Non-pigmented ciliary epithelial cell (primary cell): ENCODE data around the gene TTLL6.
"Not testable (repeated sequence)": the region's sequence is repeated elsewhere in the genome, so short reads cannot be mapped to it uniquely, and the experiment has no call there.

ENCODE experiments used
- DNase-seq: peaks from one replicate; pipeline ENCODE4 v3.0.0-alpha.2; 2010; ENCODE audit warnings: low read depth

Gene TTLL6

DNA sequence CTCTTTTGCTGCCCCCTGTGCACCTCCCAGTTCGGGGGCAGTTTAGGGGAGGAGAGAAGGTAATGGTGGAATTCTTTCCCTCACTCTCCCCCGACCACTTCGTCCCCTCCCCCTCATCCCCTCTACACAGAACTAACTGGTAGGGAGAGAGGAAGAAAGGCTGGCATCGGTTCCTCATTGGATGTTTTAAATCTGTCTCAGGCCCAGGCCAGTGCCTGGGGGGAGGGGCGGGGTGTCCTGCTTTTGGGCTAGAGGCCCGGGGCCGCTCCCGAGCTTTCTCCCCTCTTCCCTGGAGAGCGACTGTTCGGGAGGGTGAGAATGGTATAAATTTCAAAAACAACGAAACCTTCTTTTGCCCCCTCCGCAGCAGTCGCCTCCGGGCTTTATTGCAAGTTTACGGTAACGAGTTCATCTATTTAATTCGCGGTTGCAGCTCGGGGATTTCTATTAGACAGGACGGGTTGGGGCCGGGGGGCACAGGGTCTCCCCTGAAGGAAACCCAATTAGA, 94.1 kb downstream of the TTLL6 start, which contains the start of gene PRAC2:
TSS of gene PRAC2 (plus strand) at position 271 of the 508 bp plus-strand sequence. CDS start 1,226 bp downstream, outside the sequence.
- DNase-seq: no peak

DNA sequence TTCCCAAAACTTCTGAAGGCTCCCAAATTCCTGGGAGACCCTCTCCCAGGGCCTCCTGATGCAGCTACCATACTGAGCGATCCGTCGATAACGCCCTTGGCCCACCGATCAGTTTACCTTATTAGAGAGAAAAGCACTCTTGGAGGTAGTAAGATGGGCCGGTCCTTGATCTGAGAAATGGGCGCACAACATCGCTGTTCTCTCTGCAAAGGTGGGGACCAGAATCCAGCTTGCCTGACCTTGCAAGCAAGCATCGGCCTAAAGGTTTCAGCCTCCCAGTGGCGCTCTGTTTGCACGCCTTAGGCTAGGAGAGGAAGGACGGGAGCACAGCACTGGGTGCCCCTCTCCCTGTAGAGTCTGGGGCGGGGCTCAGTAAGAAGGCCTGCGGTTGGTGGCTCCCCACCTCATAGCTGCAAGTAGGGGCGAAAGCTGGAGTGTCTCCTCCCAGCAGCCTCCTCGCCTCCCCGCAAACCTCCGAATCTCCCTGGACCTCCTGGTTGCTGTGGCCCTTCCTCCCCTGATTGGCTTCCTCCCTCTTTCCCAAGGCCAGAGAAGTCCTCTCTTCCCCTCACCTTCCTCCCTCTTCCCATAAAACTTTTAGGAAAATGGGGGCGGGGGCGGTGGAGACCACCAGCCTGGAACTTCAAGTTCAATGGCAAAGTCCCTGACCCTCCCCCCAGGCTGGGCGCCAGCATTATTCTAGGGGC, 94.7 kb downstream of the TTLL6 start, which contains the start of gene PRAC1:
TSS of gene PRAC1 (minus strand) at position 318 of the 707 bp plus-strand sequence. CDS start at position 192, 126 bp downstream.
- no peak for DNase-seq

DNA sequence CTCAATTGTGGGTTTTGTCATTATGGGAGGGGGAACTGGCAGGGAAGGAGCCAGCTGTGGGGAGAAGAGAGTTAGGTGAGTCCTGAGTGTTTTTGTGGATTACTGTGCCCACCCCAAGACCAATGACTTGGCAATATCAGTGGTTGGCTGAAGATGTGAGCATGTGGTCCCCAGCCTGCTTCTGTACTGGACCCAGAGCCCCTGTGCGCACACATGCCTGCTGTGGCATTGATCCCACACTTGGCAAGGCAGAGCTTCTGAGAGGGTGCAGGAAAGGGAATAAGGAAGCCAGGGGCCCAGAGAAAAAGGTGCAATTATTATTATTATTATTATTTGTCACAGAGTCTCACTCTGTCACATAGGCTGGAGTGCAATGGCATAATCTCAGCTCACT, 96.0 kb downstream of the TTLL6 start:
- DNase-seq: no peak

DNA sequence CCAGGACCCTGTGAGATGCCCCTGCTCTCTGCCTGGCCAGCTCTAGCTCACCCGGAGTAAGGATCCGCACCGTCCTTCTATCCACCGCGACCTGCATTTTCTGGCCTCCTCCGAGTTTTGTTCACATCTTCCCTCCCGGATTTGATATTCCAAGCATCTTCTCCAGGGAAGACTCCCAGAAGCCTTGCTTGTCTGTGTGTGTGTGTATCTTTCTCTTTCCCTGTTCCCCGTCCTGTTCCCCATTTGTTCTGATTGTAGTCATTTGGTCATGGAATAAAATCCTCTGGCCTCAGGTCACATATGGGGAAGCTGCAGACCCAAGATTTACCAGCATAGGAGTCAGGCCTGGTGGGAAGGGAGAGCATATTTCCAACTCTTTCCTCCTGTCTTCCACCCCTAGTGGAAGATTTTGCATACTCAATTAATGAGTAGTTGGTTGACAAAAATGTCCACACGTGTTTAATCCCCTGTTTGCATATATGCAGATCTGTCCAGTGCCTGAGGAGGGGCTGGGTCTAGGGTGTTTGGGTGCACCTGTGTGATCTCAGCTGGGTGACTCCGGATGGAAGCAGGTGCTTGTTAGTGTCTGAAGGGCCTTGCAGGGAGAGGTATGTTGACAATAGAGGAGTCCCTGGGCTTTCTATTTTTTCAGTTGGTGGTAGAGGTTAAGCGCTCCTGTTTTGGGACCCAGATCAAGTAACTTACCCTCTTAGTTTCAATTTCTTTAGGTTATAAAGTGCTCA, 96.6 kb downstream of the TTLL6 start:
- DNase-seq: no peak

DNA sequence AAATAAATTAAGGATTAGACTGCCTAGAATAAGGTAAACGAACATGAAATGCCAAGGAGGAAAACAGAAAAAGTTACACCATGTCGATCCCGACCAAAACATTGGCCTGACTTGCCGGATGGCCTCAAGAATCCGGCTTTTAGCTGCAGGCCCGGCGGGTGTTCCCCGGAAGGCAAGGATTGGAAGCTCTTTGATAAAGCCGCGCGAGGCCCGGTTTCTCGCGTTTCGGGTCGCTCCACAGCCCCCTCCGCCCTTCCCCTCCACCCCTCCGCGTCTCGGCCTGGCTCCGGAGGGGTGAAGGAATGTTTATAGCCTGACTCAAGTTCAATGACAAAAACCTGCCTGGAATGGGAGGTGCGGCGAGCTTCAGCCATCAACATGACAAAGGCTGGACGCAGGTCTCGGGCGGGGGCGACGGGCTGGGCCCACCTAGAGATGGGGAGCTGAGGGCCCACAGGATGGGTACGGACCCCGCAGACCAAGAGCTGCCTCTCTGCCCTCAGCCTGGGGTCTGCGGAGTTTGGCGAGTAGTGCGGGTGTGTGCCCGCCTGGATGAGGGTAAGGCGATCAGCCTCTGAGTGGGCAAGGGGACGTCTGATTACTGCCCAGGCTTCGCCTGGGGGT, 97.3 kb downstream of the TTLL6 start:
- no peak for DNase-seq

DNA sequence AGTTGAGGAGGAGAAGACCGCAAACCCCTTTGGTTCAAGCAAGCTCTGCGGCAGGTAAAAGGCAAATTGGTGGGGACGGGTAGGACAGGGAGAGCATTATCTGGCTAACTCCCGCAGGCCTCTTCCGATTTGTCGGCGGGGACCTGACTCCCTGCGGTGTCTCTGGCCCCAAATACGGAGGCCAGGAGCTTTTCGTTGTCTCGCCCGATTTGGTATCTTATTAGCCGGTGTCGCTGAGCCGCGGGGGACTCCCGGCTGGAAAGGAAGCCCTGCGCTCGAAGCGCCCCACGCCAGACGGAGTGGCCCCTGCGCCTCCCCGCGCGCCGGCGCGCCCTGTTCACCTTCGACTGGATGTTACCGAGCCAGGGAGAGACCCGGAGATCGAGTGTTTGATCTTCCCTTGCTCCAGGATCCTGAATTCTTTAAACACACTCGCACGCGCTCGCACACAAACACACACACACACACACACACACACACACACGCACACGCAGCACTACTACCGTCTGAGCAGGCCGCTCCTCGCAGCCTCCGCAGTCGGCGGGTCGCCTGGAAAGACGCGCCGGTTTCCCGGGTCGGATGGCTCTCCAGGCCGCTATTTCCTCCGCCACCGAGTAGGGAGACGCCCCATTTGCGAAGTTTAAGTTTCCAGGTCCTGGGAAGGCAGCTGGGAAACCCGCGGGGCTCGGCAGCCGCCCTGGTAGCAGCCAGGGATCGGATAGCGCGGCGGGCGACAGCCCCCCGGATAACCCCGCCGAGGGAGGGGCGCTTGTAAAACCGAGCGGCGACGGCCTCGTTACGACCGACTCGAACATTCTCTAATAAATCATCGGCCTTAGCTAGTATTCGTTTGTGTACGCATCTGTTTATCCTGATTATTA, 98.0 kb downstream of the TTLL6 start:
- DNase-seq: no peak

DNA sequence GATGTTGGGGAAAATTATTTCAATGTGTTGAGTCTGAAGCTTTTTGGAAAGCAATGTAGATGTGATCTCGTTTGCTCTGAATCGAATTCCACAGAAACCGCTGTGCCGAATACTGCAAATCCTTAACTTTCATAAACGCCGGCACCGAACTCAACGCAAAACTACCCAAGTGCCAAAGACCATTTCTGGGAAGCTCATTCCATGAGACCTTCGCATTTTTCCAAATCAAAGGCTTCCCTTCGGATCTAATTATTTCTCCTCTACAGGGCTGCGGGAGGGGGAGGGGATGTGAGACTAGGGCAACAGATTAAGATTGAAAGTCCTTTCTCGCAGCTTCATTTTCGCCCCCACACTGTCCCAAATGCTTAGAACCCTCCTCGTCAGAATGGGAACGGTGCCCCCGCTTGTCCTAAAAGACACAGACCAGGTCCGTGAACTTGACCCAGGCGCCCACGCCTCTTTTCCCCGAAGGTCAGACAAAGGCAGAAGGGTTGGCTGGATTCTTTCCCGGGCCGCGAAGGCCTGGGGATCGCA, 98.7 kb downstream of the TTLL6 start:
- DNase-seq: no peak

DNA sequence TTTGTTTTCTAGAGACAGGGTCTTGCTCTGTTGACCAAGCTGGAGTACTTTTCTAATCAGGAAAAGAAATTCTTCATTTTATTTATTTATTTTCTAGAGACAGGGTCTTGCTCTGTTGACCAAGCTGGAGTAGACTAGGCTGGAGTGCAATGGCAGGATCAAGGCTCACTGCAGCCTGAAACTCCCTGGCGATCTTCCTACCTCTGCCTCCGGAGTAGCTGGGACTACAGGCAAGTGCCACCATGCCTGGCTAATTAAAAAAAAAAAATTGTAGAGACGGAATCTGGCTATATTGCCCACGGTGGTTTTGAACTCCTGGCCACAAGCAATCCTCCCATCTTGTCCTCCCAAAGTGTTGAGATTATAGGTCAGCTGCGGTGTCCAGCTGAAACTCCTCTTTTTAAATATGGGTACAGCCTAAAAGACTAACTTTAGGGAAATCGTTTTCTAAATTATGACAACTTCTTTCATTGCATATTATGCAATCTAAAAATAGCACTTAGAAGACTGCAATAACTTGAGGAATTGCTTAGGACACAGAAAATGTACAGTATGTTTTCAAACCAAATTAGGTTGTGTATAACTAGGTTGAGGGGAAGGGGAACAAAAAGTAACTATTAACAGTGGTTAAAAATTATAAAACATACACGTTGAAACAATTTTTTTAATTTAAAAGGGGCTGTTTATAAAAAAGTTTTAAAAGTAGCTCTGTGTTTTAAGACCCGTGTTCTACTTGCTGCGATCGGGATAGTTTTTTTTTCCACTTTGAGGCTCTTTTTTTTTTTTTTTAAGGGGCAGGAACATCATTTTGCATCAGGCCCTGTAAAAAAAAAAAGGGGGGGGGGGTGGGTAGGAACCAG, 99.4 kb downstream of the TTLL6 start:
- no peak for DNase-seq

DNA sequence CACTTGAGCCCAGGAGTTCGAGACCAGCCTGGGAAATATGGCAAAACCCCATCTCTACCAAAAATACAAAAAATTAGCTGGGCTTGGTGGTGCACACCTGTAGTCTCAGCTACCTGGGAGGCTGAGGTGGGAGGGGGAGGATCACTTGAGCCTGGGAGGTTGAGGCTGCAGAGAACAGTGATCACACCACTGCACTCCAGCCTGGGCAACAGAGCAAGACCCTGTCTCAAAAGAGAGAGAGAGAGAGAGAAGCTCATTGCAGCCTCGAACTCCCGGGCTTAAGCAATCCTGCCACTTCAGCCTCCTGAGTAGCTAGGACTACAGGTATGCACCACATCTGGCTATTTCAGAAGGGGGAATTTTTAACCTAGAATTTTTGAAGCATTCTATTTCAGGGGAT, 100.5 kb downstream of the TTLL6 start:
- DNase-seq: not testable (repeated sequence)

DNA sequence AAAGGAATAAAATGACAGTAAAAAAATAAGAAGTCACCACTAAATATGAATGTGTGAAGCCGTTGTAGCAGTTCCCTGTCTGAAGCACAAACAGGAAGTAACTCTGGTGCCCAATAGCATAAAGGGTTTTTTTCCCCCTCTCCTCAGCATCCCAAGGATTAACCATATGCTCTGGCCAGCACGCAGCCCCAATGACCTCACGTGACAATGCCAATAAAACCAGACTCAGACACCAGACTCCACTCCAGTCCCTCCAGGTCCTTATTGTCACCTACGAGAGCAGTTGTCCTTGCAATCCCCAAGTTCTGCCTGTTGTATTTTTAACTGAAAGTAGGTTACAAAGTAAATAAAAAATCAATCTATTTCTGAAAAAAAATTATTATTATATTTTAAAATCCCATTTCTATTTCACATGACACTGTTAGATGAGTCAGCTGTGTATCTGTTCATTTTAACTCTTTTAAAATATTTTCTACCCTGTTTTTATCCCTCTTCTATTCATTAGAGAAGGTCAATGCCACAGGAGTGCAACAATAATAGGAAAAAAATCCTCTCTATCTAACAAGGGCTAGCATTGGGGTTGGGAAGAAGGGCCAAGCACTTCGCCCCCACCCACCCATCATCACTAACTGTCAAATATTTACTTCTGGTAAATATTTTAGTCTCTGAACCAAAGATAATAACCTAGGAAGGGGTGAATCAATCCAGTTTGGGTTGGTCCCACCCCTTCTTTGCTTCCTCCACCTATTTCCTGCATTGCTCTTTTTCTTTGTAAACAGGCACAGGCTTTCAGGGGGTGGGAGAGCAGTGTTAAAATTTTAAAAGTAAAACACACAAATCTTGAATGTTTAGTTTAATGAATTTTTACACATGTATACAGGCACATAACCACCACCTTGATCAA, 101.3 kb downstream of the TTLL6 start:
- DNase-seq: no peak
